COR-L47 (cell line): ENCODE results near the gene ARHGEF16.
A peak's percentile ranks its signal among the peaks of the same experiment; 100 is the strongest.

Experiments
- DNase-seq: peaks from one replicate; lab custom pipeline; 2025; lab: John Stamatoyannopoulos, UW

Gene ARHGEF16

GRCh38 chr1:3482378-3482849 lies 27.9 kb downstream of the ARHGEF16 start:
- DNase-seq = no peak

DNA sequence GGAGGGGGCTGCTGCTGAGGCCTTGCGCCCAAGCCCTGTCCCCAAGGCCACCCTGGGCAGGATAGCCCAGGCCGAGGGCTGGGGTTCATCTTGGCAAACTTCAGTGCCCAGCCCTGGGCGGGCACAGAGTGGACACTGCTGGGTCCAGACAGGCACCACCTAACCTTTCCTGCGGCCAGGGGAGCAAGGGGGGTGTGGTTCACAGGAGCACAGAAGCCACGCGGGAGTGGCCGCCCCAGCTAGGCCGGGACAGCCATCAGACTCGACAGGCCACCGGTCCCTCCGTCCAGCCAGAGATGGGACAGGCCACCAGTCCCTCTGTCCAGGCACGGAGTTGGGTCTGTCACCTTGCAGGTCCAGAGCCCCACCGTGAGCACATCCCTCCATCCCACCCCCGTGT lies 28.9 kb downstream of the ARHGEF16 start:
- no peak for DNase-seq

GRCh38 chr1:3483801-3484444 lies 29.5 kb downstream of the ARHGEF16 start:
- DNase-seq = no peak

DNA sequence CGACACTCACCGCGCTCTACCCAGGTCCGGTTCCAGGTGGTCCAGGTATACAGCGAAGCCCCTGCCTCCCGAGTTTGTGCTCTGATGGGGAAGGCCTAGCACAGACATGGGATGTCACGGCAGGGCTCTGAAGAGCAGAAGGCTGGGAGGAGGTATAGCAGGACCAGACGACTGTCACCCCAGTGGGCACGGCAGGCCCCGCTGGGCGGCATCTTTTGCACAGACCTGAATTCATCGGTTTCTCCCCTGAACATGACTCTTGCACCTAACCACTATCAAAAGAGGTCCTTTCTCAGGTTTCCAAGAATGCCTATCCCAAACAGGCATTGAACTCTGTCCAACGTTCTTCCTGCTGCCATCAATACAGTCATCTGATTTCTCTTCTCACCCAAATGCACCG lies 30.6 kb downstream of the ARHGEF16 start:
- no peak for DNase-seq

DNA sequence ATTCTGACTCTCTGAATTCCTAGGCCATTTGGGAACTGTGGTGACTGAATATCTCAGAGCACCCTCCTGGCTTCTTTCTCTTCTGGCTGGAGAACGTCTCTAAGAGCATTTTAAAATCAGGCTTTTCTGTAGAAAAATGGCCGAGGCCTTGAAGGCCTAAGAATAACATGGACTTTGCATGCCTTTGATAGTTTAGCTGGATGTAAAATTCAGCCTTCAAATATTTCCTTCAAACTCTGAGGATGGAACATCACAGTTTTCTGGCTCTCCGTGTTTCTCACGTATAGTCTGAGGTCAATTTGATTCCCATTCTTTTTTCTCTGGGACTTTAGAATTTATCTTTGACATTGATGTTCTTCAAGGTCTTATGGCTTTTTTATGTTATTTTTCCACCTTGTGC lies 34.0 kb downstream of the ARHGEF16 start:
- no peak for DNase-seq

- DNase-seq = no peak
These were observed 35.7 kb downstream of the ARHGEF16 start for GRCh38 chr1:3490046-3490745.

DNA sequence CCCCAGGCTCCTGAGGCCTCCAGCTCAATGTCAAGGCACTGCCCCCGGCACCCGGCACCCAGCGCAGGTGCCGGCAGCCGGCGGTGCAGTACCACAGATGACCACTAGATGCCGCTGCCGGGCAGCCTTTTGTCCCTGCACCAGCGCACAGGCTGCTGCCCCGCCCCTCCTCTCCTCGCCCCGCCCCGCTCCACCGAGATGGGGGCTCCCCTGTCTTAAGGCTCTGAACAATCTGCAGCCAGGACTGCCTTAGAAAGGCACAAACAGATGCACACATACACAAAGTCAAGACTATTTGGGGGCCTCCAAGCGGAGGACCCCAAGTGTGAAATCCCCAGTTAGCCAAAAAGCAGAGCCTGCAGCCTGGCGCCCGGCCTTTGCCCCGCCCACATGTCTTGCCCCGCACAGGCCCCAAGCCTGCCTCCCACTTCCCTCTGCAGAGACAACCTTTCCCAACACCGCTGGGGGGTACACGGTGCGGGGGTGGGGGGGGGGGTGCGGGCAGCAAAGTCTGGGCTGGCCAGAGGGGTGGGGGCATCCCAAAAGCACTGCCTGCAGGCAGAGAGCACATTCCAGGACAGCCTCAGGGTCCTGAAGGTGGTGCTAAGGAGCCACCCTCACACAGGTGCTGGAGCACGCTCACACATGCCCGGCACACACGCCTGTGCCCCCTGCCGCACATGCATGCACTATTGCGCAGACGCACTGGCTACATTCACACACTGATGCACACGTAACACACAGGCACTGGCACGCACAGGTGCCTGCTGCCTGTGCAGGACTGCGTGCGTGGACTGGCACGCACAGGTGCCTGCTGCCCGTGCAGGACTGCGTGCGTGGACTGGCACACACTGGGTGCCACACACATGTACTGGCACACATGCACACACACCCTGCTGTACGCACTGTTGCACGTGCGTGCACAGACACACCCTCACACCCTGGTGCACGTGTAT lies 37.1 kb downstream of the ARHGEF16 start:
- peak; percentile 23 for DNase-seq

DNA sequence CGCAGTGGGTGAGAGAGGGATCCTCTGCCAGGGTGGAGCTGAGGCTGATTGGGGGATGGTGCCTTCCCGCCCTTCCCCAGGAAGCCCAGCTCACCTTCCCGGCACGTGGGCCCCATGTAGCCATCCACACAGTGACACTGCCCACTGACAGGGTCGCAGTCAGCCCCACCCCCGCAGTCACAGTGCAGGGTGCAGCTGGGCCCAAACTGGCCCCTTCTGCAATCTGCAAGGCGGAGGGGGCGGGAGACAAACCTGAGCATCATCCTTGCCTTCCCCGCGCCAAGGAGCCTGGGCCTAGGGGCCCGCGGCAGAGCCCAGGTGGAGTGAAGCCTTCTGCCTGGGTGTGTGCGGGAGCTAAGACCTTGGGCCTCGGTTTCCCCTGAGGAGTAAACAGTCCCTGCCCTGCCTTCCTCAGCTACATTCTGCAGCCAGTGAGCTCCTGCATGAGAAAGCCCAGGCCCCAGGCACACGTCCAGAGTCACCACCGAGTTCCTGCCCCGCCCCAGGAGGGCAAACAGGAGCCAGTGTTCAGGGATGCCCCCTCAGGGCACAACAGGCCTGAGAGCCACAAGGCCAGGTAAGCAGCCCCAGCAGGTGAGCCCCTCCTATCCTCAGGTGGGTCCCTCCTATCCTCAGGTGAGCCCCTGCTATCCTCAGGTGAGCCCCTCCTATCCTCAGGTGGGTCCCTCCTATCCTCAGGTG lies 38.2 kb downstream of the ARHGEF16 start:
- no peak for DNase-seq

DNA sequence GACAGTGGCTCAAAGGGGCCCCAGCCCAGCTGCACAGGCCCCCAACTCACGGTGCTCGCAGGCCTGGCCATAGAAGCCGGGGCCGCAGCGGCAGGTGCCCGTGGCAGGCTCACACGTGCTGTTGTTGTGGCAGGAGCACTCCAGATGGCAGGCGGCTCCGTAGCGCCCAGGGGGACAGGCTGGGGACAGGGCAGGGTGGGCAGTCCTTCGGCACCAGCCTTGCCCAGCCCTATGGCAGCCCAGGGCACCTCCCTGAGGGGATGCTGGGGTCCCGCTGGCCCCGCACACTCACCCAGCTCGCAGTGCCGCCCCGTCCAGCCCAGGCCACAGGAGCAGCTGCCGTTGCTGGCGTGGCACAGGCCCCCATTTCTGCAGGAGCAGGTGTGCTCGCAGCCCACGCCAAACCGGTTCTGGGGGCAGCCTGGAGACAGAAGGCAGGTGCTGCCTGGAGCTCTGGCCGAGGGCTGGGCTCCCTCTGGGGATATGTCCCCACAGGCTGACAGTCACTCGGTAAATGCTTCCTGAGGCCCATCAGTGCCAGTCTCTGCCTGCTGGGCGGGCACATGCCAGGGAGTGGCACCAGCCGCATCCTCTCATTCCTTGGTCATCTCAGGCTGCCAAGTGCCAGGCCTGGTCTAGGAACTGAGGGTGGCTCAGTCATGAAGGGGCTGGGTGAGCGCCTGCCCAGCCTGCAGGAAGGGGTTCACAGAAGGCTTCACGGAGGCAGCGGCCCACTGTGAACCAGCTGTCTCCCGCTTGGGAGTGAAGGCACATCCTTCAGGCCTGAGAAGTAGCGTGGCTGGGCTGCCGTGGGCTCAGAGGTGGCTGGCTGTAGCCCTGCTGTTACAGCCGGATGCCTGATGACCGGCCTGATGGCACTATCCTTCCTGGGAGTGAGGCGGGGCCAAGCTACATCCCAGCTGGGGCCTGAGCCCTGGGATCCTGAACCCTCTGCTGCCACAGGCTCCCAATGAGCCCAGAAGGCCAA lies 40.1 kb downstream of the ARHGEF16 start:
- DNase-seq = peak; percentile 85

DNA sequence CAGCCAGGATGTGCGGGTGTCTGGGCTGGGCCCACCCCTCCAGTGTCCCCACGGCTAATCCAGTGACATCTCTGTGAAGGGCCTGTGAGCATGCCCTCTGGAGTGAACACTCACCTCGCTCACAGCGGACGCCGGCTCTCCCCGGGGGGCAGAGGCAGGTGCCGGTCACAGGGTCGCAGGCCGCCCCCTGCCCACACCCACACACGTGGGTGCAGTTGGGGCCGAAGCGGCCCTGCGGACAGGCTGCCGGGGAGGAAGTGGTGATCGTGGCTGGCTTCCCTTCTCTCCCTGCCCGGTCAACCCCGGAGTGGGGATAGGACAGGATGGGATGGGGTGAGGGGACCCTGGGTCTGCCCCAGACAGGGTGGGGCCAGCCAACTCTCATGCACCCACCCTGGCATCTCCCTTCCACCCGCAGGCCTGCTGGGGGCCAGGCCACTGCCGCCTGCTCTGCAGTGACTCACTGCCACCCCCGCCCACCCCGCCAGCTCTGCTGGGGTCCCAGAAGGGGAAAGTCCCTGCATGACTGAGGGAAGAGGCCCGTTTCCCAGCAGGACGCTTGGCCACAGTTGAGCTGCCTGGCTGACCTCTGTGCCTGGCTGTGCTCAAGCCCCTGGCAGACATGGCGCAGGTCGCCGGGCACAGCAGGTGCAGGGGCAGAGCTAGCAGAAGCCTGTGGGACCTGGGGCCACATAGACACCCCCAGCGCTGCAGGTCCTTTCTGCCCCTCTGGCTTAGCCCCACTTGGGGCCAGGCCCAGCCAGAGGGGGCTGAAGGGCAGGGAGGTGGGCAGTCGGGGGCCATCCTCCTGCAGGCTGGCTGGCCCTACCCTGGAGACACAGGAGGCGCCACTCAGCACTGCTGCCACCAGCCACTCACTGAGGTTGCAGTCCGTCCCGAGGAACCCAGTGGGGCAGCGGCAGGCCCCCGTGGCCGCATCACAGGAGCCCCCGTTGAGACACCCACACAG lies 41.6 kb downstream of the ARHGEF16 start:
- DNase-seq = no peak

DNA sequence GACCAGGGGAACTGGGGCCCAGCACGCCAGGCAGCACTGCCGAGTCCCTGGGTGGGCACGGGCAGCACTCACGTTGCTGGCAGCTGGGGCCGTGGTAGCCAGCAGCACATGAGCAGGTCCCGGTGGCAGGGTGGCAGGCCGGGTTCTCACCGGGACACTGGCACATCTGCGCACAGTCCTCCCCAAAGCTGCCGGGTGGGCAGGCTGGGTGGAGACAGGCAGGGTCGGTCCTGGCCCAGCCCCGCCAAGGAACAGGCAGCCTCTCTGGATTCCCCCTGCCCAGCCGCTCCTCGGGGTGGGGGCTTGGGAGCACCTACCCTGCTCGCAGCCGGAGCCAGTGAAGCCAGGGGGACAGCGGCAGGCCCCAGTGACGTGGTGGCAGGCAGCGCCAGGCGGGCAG lies 42.5 kb downstream of the ARHGEF16 start:
- no peak for DNase-seq

DNA sequence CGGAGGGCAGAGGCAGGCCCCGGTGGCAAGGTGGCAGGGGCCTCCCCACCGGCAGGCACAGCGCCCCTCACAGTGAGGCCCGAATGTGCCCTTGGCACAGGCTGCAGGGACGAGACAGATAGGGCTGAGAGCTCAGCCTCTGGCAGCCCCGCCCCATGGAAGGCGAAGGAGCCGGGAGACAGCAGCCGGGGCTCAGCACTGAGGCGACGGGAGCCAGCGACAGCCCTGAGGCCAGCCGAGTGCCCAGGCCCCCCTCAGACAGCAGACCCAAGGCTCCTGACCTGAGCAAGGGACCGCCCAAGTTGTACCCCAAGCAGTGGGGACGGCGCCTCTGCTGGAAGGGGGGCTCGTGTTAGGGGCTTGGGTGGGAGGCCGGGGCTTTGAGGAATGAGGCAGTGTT lies 43.1 kb downstream of the ARHGEF16 start:
- no peak for DNase-seq

GRCh38 chr1:3498246-3498930 lies 43.9 kb downstream of the ARHGEF16 start:
- no peak for DNase-seq

DNA sequence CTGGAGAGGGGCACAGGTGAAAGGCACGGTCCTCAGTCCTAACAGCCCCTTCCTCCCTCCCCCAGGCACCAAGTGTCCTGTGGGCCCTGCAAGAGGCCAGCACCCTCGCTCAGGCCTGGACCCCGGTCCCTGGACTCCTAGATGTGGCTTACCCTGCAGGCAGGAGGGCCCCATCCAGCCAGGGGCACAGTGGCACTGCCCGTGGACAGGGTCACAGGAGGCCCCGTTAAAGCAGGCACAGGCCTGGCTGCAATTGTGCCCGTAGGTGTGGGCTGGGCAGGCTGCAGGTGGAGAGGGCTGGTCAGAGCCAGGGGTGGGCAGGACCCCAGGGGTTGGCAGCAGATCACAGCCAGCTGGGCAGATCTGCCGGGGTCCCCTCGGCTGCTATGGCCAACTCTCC lies 44.5 kb downstream of the ARHGEF16 start:
- DNase-seq = no peak

- DNase-seq = no peak
These were observed 45.1 kb downstream of the ARHGEF16 start for GRCh38 chr1:3499611-3500010.

DNA sequence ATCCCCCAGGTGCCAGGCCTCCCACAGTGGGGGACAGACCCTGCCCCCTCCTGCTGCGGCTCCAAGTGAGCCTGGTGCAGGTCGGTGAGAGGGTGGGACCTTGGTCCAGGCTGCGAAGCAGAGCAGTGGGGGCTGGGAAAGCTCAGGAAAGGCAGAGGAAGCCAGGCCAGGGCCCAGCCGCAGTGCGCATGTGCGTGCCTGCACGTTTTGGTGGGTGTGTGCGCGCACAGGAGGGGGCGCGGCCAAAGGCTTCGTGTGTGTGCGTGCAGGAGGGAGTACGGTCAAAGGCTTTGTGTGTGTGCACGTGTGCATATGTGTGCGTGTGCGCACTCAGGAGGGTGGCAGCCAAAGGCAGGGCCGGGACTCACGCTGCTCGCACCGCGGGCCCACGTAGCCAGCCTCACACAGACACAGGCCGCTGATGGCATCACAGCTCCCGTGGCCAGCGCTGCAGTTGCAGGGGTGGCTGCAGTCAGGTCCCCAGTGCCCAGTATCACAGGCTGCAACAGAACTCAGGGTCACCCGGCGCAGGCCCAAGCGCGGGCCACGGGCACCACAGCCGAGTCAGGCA lies 45.9 kb downstream of the ARHGEF16 start:
- DNase-seq = no peak

DNA sequence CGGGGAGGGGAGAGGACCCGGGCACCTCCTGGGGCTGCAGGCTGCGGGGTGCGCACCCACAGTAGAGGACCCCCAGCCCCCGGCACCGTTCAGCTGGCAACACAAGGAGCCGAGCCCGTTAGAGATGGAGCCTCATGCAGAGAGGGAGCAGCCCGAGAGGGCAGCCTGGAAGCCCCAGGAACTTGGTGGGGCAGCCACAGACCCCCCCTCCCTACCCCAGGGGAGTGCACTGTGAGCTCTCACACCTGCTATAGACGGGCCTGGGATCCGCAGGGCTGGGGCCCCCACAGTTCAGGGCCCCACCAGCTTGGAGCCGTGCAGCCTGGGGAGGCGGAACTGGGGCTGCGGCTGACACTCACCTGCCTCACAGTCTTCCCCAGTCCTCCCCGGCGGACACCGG lies 47.0 kb downstream of the ARHGEF16 start:
- DNase-seq = no peak

GRCh38 chr1:3501856-3502640 lies 47.6 kb downstream of the ARHGEF16 start:
- no peak for DNase-seq
